ENCODE results near the gene SKIDA1.
"Not testable (repeated sequence)": the region's sequence is repeated elsewhere in the genome, so short reads cannot be mapped to it uniquely, and the experiment has no call there.

SKIDA1 gene

DNA sequence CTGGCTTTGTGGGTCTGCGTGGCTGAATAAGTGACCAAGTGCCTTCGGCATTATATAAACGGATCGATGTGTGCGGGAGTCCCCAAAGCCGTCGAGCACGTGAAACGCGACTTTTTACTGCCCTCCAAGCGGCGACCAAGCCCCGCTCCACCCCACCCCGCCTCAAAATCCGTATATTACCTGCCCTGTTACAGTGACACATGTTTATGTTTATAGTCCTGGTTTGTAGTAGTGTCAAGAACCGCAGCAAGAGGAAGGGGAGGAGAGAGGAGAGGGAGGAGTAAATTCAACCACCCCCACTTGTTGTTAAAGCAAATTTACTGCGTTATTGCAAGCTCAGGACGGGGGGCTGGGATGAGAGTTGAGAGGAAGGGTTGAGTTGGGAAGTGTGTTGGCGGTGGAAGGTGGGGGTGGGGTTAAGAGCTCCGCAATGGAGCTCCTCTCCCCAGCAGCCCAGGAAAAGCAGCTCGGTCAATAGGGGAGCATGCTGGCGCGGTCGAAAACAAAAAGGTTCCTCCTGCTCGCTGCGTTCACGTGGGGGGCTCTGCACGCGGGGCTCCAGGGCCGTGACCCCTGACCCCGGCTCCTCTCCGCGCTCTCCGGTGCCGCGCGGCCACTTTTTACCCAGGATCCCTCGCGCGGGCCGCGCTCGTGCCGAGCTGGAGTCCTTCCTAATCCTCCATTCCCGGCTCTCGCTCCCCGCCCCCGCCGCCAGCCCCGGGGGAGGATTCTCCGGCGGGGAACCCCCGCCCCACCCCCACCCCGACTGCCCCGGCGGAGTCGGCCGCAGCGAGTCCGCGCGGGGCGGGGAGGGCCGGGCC, at the start of gene SKIDA1:
Gene SKIDA1, minus strand, starts transcription at position 316 of the 821 bp plus-strand sequence. CDS start 7,860 bp downstream, outside the sequence.
- DNase-seq = no peak

DNA sequence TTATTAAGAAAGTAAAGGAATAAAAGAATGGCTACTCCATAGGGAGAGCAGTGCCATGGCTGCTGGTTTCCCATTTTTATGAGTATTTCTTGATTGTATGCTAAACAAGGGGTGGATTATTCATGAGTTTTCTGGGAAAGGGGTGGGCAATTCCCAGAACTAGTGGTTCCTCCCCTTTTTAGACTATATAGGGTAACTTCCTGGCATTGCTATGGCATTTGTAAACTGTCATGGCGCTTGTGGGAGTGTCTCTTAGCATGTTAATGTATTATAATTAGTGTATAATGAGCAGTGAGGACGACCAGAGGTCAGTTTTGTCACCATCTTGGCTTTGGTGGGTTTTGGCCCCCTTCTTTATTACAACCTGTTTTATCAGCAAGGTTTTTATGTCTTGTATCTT, 49.0 kb upstream of the SKIDA1 start:
- not testable (repeated sequence) for DNase-seq

DNA sequence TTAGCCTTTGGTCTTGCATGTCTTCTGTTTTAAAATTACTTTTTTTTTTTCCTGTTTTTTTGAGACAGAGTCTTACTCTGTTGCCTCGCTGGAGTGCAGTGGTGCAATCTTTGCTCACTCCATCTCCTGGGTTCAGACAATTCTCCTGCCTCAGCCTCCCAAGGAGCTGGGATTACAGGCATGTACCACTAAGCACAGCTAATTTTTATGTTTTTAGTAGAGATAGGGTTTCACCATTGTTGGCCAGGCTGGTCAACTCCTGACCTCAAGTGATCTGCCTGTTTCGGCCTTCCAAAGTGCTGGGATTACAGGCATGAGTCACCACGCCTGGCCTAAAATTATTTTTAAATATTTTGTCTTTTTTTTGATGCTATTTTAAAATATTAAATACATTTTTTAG, 47.1 kb upstream of the SKIDA1 start:
- DNase-seq = no peak

DNA sequence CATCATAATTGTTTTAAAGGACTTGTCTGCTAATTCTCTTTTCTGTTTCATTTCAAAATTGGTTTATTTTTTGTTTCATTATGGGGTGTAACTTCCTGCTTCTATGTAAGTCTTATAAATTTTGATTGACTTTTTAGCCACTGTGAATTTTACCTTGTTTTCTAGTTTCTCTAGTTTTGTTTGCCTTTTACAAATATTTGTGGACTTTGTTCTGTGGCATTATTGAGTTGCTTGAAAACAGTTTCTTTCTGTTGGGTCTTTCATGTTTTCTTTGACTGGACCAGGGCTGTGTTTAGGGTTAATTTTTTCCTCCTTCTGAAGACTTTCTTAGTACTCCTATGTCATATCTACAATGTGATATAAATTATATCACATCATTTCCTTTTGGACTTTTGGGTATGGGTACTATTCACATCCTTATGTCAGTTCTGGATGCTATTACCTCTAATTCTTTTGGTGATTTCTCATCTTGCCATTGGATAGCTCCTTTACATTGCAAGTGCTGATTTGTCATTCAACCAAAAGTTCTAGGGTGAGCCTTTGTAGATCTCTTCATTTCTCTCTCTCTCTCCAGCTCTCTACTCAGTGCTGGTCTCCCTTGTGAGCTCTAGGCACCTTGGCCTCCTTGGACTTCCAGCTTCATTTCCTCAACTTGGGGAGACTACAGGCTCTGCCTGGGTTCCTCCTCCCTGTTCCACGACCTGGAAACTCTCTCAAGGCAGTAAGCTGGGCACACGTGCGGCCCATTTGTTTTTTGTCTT, 45.5 kb upstream of the SKIDA1 start:
- no peak for DNase-seq

DNA sequence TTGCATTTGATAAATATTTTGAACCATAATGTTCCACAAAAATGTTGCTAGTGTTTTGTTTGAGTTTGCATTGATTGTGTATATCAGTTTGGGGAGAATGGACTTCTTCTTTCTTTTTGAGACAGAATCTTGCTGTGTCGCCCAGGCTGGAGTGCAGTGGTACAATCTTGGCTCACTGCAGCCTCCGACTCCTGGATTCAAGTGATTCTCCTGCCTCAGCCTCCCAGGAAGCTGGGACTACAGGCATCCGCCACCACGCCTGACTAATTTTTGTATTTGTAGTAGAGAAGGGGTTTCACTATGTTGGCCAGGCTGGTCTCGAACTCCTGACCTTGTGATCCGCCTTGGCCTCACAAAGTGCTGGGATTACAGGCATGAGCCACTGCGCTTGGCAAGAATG, 33.5 kb upstream of the SKIDA1 start:
- not testable (repeated sequence) for DNase-seq

DNA sequence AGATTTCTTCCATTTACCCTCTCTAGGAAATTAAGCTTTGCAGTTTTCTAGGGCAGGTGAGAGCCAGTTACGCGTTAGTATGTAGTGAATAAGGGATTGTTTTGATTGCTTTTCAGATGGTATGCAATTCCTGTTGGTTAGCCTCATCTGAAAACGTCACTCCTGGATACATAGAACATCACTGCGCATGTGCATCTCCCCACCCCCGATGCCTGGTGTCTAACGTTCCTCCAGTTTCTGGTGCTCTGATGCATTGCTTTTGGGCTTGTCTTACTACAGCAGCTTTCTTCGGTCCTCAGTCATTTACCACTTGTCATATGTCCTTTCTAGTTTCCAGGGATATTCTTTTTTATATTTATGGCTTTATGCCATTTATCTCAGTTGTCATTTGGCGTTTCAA, 31.0 kb upstream of the SKIDA1 start:
- no peak for DNase-seq

DNA sequence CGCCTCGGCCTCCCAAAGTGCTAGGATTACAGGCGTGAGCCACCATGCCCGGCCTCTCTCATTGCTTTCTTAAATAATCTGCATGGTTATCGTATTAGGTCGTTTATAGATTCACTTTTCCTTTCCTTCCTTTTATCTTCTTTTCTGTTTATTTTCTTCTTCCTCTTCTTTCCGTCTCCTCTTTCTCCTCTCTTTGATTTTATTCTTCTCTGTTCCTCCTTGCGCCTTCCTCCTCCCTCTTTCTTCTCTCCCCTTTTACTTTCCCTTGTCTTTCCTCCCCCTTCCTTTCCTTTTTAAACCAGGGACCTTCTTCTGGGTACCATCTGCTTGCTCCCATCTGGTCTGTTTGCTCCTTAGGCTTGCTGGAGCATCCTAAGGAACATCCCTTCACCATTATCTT, 27.2 kb upstream of the SKIDA1 start:
- no peak for DNase-seq

DNA sequence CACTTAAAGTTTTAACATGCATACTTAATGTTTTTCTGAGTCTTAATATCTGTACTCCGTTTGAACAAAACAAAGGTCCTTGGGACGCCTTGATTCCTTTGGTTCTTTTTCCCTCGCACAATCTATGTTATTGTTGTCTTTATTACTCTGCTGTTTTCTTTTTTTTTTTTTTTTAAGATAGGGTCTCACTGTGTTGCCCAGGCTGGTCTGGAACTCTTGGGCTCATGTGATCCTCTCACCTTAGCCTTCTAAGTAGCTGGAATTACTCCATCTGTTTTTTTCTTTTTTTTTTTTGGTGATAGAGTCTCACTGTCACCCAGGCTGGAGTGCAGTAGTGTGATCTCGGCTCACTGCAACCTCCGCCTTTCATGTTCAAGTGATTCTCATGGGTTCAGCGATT, 21.8 kb upstream of the SKIDA1 start:
- no peak for DNase-seq

DNA sequence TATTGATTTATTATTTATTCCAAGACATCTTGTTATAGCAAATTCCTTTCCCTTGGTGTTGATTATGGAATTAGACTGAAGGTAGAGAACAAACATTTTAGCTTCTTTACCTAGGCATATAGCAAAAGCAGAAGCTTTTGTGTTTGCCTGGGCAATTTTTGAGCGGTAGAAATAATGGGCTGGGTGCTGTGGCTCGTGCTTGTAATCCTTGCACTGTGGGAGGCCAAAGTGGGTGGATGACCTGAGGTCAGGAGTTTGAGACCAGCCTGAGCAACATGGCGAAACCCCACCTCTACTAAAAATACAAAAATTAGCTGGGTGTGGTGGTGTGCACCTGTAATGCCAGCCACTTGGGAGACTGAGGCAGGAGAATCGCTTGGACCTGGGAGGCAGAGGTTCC, 15.2 kb upstream of the SKIDA1 start:
- DNase-seq = not testable (repeated sequence)

DNA sequence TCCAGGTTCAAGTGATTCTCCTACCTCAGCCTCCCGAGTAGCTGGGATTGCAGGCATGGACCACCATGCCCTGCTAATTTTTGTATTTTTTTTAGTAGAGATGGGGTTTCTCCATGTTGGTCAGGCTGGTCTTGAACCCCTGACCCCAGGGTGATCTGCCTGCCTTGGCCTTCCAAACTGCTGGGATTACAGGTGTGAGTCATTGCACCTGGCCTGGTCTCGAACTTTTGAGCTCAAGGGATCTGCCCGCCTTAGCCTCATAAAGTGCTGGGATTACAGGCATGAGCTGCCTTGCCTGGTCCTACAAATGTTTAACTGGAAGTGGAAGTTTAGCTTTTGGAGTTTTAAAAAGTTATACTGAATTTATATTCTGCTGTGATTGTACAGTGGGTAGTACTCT, 11.4 kb upstream of the SKIDA1 start:
- no peak for DNase-seq

DNA sequence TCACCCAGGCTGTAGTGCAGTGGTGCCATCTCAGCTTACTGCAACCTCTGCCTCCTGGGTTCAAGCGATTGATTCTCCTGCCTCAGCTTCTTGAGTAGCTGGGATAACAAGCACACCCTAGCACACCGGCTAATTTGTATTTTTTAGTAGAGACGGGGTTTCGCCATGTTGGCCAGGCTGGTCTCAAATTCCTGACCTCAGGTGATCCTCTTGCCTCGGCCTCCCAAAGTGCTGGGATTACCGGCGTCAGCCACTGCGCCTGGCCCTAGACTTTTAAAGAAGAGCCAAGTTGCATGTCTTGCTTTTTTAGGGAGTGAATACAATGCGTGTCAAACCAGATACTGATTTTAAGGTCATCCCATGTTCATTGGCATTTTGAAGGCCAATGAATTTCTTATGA, 10.5 kb upstream of the SKIDA1 start:
- DNase-seq = not testable (repeated sequence)

DNA sequence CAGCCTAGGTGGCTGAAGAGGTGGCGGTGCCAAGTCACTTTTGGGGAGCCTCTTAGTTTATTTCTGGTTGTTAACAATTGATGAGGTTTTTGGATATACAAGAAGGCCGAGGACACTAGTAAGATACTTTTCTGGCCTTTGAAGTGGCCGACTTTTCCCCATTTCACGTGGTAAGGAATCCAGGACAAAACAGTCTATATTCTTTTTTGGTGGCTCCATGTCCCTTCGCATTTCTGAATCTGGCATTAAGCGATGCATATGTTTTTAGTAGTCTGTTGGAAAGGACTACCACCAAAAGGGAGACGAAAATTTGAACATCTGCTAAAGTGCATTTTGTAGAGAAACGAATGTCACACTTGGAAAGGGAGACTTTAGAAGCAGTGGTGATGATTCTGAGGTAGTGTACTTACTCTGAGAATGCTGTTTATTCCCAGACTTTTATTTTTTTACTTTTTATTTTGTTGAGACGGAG, 10.0 kb upstream of the SKIDA1 start:
- DNase-seq = no peak

DNA sequence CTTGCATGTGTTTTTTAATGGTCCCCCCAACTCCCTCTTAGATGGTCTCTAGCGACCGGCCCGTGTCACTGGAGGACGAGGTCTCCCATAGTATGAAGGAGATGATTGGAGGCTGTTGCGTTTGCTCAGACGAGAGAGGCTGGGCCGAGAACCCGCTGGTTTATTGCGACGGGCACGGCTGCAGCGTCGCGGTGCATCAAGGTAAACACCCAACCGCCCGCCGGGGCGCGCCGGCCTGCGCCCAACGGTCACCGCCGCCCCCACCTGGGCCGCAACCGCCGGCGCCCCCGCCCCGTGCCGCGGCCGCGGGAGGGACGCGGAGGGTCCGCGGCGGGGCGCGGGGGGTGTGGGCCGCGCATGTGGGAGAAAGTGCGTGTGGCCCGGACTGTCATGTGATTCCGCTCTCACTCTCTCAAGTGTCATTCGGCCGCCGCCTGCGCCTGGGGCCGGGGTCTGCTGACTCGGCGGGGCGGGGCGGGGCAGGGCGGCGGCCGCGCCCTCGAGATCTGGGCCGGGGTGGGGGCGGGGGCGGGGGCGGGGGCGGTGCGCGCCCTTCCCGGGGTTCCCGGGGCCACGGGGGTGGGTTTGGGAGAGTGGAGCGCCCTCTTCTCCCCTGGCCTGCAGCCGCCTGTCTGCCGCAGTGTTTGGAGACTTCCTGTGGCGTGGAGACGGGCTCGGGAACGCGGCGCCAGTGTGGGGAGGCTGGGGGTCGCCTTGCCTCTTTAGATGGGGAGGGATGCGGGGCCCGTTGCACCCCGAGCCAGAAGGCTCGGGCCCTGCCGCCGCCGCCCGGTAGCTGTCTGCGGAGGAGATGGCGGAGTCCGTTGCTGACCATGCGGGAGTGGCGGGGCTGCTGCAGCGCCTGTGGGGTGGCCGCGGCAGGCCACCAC, 9.4 kb upstream of the SKIDA1 start:
- no peak for DNase-seq

DNA sequence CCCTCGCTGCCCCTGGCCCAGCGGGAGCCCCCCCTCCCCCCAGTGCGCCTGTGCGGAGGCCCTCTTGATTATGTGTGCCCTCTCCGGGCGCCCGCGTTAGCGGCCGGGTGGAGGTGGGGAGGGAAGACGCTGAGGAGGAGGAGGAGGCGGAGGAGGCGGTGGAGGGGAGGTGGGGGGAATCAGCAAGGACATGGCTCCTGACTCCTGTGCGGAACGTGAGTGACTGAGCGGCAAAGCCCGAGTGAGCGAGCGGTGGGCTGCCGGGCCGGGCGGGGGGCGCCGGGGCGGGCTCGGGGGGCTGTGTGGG, 8.8 kb upstream of the SKIDA1 start:
- no peak for DNase-seq

DNA sequence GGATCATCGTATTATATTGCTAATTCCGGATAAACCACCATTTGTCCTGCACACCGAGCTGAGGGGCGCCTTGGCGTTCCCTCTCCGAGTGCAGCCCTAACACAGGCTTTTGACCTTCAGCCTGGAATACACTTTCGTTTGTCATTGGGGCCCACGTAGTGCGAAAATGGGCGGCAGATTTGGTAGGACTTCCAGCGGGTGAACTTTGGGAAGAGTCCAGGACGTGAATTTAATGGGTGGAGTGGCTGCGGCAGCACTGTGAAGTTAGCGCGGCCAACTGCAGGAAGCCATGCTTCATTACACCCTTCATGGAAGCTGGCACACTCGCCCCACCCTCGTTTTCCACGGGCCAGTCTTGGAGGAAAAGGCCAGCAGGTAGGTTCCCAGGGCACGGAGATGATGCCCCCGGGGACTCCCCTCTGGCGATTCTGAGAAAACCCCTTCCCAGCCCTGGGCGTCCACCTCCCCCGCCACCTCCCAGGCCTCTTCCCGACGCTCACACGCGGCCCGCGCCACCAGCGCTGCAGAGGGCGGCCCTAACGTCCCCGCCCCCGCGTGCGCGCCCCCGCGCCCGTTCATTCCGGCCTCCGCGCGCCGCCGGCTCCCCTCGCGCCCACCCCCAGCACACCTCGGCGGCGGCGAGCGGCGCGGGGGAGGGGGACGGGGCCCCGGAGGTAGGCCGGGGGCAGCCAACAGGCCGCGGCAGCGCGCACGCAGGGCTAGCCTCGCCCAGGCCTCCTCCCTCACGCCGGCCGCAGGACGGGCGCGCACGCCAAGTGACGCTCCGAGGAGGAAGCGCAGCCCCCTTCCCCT, 8.2 kb upstream of the SKIDA1 start, which contains the start of gene MLLT10:
Gene MLLT10, plus strand, starts transcription at position 766 of the 813 bp plus-strand sequence. CDS start 413 bp downstream, outside the sequence.
- no peak for DNase-seq

DNA sequence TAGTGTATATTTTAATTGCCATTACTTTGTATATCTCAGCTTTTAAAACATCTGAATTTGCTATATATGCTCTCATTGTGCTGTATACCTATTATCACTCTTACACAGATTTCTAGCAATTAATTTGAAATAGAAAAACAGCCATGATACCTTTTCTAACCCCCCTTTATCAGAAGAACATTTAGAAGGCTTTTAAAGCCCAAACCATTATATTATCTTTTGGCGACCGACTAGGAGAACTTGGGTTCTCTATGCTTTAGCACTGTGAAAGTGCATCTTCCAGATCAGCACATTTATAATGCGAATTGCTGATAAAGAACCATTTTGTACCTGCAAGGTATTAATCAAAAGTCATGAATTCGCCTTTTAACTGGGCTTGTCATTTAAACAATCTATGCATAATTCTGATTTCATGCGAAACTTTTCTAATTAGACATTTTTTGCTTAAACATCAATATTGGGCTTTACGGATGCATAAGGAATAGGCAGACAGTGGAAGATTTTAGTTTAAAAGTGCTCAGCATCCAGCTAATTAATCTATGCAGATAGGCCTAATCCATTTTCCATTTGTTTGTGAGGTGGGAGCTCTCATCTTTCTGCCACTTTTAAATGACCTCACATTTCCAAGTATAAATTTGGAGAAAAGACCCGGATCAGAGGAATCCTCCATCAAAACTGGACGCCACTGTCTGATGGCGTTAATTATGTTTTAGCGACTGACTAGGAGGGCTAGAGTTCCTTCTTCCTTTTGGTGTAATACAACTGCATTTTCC, 7.4 kb upstream of the SKIDA1 start:
- no peak for DNase-seq

DNA sequence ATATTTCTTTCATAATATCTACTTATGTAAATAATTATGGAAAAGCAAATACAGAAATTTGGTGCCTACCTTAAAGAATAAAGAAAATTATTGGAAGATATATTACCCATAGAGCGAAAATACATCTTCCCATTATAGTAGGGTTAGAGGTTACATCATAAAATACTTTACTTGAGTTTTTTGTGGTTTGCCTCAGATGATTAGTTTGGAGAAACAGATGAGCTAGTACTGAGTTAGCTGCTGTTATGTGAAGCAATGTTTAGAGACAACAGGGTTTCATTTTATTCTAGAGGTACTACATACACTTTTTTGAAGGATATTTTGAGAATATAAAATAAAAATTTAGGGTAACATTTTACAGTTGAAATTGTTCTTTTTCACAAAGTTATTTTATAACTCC, 5.7 kb upstream of the SKIDA1 start:
- no peak for DNase-seq

DNA sequence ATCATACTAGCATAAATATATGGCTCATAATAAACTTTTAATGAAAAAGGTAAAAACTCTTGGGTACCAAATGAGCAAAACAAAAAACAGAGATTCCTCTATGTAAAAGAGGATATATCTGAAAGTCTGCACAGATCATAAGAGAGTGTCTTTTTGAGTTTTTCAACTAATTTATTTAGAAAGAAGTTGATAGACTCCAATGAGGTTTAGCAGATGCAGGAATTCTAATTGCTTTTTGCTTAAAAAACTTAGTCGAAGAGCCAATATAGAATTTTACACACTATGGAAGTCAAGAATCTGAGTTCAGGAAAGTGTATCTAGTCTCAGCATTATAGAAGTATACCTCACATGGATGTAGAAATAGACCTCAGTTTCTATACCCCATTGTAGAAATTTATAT, 5.2 kb upstream of the SKIDA1 start:
- DNase-seq = no peak

DNA sequence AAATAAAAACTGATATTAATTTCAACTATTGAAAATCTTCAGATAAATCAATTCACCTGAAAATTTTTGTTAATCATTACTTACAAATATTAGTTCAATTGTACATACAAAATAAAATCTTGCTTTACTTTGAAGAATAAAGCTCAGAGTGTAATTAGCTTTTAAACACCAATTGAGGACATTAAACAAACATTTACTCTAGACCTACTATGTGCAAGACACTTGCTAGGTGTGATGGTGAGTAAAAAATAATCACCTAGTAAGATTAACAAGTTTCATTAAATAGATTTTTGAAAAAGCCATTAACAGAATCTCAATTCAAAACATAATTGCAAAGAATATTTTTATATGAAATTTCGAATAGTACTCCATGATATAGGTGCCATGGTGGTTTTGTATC, 4.7 kb upstream of the SKIDA1 start:
- no peak for DNase-seq

DNA sequence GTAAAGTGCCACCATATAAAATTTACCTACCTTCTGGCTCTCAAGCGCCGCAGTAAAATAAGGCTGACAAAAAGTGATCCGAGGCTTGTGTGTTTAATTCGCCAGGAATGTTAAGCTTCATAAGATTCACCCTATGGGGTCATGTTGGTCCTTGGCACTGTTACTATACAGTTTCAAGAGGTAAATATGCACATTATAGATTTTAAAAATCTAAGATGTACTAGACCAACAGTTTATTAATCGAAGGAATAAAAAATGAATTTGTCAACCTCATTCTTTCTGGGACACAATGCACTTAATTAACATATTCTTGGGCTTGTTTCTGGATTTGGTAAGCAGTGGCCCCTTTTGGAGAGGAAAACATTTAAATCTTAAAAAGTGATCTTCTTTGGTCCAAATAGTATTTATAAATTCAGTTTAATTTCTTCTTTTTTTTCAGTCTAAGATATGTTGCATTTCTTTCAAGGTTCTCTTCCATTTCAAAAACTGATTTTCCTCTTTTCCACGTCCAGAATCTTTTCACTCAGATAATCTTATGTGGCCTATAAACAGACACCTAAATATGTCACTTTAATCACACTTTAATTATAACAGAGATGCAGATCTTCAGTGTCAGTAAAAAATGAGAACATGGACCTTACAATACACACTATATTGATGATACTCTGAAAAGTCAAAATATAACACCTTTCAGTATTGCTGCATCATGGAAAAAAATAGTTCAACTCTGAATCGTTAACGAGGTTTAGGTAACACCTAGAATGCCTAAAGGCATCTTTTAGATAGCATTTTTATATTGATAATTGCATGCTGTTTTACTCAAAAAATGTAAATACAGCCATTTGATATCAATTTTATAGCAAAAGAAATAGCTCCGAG, 3.8 kb upstream of the SKIDA1 start:
- DNase-seq = no peak
